GM12878 (cell line): ENCODE results near the gene CC2D1A. TPM values are rescaled to one million over a fixed set of nuclear protein-coding genes. Genes with fewer than 3 reads are reported as not detected.

Source experiments
- ATAC-seq: fragments of 200-7000 bp; cut with Tn5 transposase; 3 replicates; pipeline ENCODE4 v1.9.1; 2020; ENCODE audit warnings: mild to moderate bottlenecking, moderate library complexity
- BruUV-seq: library from RNA; stranded (reverse); fragments of 400-500 nt; replicated peaks from 2 replicates; lab custom pipeline; 2021; lab: Mats Ljungman, UMichigan
- CTCF ChIA-PET: fragments of 300-600 bp; sonication (Branson Sonifier 250); formaldehyde crosslinking; extraction: SDS; loops from one replicate; lab custom pipeline; 2021; ENCODE audit warnings: inconsistent platforms; lab: Yijun Ruan, JAX
- POLR2A ChIA-PET: fragments of 350-600 bp; formaldehyde crosslinking; extraction: SDS; loops from one replicate; lab custom pipeline; 2021; ENCODE audit warnings: inconsistent platforms; lab: Charles Lee
- RAD21 ChIA-PET: fragments of 300-600 bp; sonication (Branson Sonifier 250); formaldehyde crosslinking; loops from one replicate; lab custom pipeline; 2023; ENCODE audit warnings: antibody characterized with exemption; ENCODE audit not compliant: unreplicated experiment; lab: Charles Lee
- SMC1A ChIA-PET: fragments of 300-600 bp; sonication (Branson Sonifier 250); formaldehyde crosslinking; loops from one replicate; lab custom pipeline; 2023; ENCODE audit not compliant: unreplicated experiment, uncharacterized antibody; lab: Charles Lee
- DNase-seq: peaks from one replicate; pipeline ENCODE4 v3.0.0-alpha.2; 2011; ENCODE audit warnings: low read depth, low spot score
- FAIRE-seq: peaks from 3 replicates; lab custom pipeline; 2011; peaks lifted over from hg19 to GRCh38; lab: Jason Lieb, UNC
- H2AFZ ChIP-seq: 2 replicates; pipeline ENCODE4 v1.6.0; 2011; ENCODE audit warnings: low read depth, low read length, control low read depth; ENCODE audit not compliant: control insufficient read depth
- H3K27ac ChIP-seq: 2 replicates; pipeline ENCODE4 v1.5.1; 2011; ENCODE audit warnings: control low read depth; ENCODE audit not compliant: control insufficient read depth, insufficient read depth
- H3K27me3 ChIP-seq, 2 experiments: replicated peaks in 1 of 2; 2 replicates each; pipeline versions ENCODE4 v1.6.0 to v1.6.1; 2011; ENCODE audit warnings: low read length in 1 of 2; ENCODE audit not compliant: control insufficient read depth in 2 of 2, insufficient read depth in 2 of 2
- H3K36me3 ChIP-seq, 2 experiments: 2 replicates each; pipeline ENCODE4 v1.5.1; 2011; ENCODE audit warnings: low read length in 1 of 2; ENCODE audit not compliant: control insufficient read depth in 2 of 2, insufficient read depth in 2 of 2
- H3K4me1 ChIP-seq: 2 replicates; pipeline ENCODE4 v1.6.1; 2011; ENCODE audit warnings: mild to moderate bottlenecking, low read length, moderate library complexity, mixed read lengths; ENCODE audit not compliant: control insufficient read depth, insufficient read depth
- H3K4me2 ChIP-seq: 2 replicates; pipeline ENCODE4 v1.6.0; 2011; ENCODE audit warnings: control low read depth; ENCODE audit not compliant: control insufficient read depth, insufficient read depth
- H3K4me3 ChIP-seq: fragments of 200-600 bp; sonication (generic); 2 replicates; pipeline ENCODE4 v1.5.1; 2016
- H3K79me2 ChIP-seq: 2 replicates; pipeline ENCODE4 v1.6.0; 2011; ENCODE audit warnings: low read length; ENCODE audit not compliant: control insufficient read depth, insufficient read depth
- H3K9ac ChIP-seq: 2 replicates; pipeline ENCODE4 v1.8.0; 2011; ENCODE audit warnings: low read length, control low read depth, mixed read lengths; ENCODE audit not compliant: control insufficient read depth, insufficient read depth
- H3K9me3 ChIP-seq: replicated peaks from 3 replicates; pipeline ENCODE4 v1.5.1; 2011; ENCODE audit warnings: mild to moderate bottlenecking, low read length; ENCODE audit not compliant: control insufficient read depth, insufficient read depth
- H4K20me1 ChIP-seq: 2 replicates; pipeline ENCODE4 v1.6.0; 2011; ENCODE audit not compliant: control insufficient read depth, insufficient read depth
- BACH1 ChIP-seq: fragments of 450-650 bp; IDR thresholded peaks from 2 replicates; pipeline ENCODE4 v1.6.1; 2017; ENCODE audit warnings: mild to moderate bottlenecking, borderline replicate concordance
- CHD1 ChIP-seq: IDR thresholded peaks from 2 replicates; pipeline ENCODE4 v1.6.1; 2012; ENCODE audit warnings: low read depth, low read length, improper control_type of control experiment
- PAX8 ChIP-seq: fragments of 450-650 bp; IDR thresholded peaks from 2 replicates; pipeline ENCODE4 v1.6.1; 2017; ENCODE audit warnings: mild to moderate bottlenecking, moderate library complexity
- RCOR1 ChIP-seq: conservative IDR thresholded peaks from 2 replicates; pipeline ENCODE4 v1.6.1; 2012; ENCODE audit warnings: low read depth, low read length, improper control_type of control experiment
- SMAD5 ChIP-seq: IDR thresholded peaks from 2 replicates; pipeline ENCODE4 v1.6.1; 2016; ENCODE audit warnings: antibody characterized with exemption, low read depth
- SP1 ChIP-seq: IDR thresholded peaks from one replicate; pipeline ENCODE4 v1.6.1; 2011; ENCODE audit warnings: low read depth, low read length
- TCF7 ChIP-seq: IDR thresholded peaks from 2 replicates; pipeline ENCODE4 v1.6.1; 2014; ENCODE audit warnings: antibody characterized with exemption, borderline replicate concordance
- ZNF274 ChIP-seq: IDR thresholded peaks from one replicate; pipeline ENCODE4 v1.8.0; 2011; ENCODE audit not compliant: insufficient read length, insufficient read depth
- ZNF384 ChIP-seq: IDR thresholded peaks from 2 replicates; pipeline ENCODE4 v1.6.1; 2012; ENCODE audit warnings: low read depth, mild to moderate bottlenecking, low read length, improper control_type of control experiment, borderline replicate concordance
- ZNF622 ChIP-seq: fragments of 450-650 bp; IDR thresholded peaks from 2 replicates; pipeline ENCODE4 v1.6.1; 2017; ENCODE audit warnings: mild to moderate bottlenecking, inconsistent platforms
- WGBS: methylation state at CpG from one replicate; pipeline ENCODE4 v1.1.6; 2016; ENCODE audit warnings: low lambda C conversion rate; ENCODE audit not compliant: insufficient replicate concordance, insufficient coverage; ENCODE audit errors: missing lambda C conversion rate; 5-methylcytosine and 5-hydroxymethylcytosine counted together
- in situ Hi-C: fragments of 300-500 bp; cut with MboI; formaldehyde crosslinking; loops from 9 replicates; pipeline ENCODE4 v1.14.3; 2018; ENCODE audit warnings: mixed read lengths
- intact Hi-C: fragments of 100-400 bp; cut with micrococcal nuclease; formaldehyde crosslinking; loops from one replicate; pipeline ENCODE4 v1.14.2; 2022; ENCODE audit not compliant: unreplicated experiment
- polyA plus RNA-seq, 11 experiments: library from polyadenylated mRNA; depleted of rRNA in 4 of 11; unstranded in 6 of 11; stranded (reverse) in 5 of 11; fragments of >200 nt; fragmentation: Nextera tagmentation in 4 of 11; fragmentation: Illumina TruSeq in 1 of 11; extraction: Ambion mirVana in 4 of 11; extraction: Trizol in 1 of 11; gene quantifications; 1 replicate in 1 of 11; 2 replicates in 10 of 11; pipeline versions ENCODE4 v1.2.1 to v1.2.3, GENCODE V29; 2011 to 2016; ENCODE audit warnings: inconsistent platforms in 2 of 11, missing spikeins in 2 of 11, low read depth in 1 of 11
- total RNA-seq, 4 experiments: library from RNA; depleted of rRNA in 3 of 4; stranded (reverse); fragments of >200 nt in 3 of 4; fragmentation: Illumina TruSeq in 1 of 4; extraction: Trizol in 1 of 4; gene quantifications; 2 replicates each; pipeline versions ENCODE4 v1.2.1 to v1.2.3, GENCODE V29; 2013 to 2021
- TF ChIP-seq, protein P1 (sequence below): fragments of 450-650 bp; IDR thresholded peaks from 2 replicates; pipeline ENCODE4 v1.6.1; 2017; ENCODE audit warnings: antibody characterized with exemption, mild to moderate bottlenecking, moderate library complexity
- TF ChIP-seq, protein P2 (sequence below): fragments of 450-650 bp; IDR thresholded peaks from 2 replicates; pipeline ENCODE4 v1.6.1; 2018; ENCODE audit warnings: mild to moderate bottlenecking, low read depth, moderate library complexity; ENCODE audit not compliant: partially characterized antibody
- TF ChIP-seq, protein P3 (sequence below): IDR thresholded peaks from 2 replicates; pipeline ENCODE4 v1.6.1; 2012; ENCODE audit warnings: improper control_type of control experiment, low read depth, low read length; ENCODE audit not compliant: insufficient replicate concordance

The CC2D1A gene
- total and polyA plus RNA-seq, 10 of the 15 experiments (the other 5 are each of a cell fraction or from before 2014, with no cell fraction given), result 0.13 to 36.1 (median 16.1) TPM

DNA sequence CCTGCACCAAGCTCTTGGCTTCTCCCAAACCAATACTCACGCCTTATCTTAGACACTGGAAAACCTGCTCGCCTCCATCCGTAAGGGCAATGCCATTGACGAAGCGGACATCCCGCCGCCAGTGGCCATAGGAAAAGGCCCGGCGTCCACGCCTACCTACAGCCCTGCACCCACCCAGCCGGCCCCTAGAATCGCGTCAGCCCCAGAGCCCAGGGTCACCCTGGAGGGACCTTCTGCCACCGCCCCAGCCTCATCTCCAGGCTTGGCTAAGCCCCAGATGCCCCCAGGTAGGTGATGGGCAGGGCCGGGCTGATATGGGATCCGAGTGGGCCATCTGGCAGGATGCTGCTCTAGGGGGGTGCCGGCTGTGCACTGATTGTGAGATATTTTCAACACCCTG lies 7.4 kb downstream of the CC2D1A start:
- DNase-seq (no peak), FAIRE-seq (no peak), ATAC-seq (no peak)
- H3K36me3 ChIP-seq, result peaks cover 0 to 7% of the 10 kb centered on the region in 2 experiments; a peak in 3 of 4 replicates
- no peak overlapping the region for H3K9ac ChIP-seq
- no peaks in the 10 kb centered on the region for H3K79me2 ChIP-seq
- no peaks in the 10 kb centered on the region for H3K4me1 ChIP-seq
- no peak overlapping the region for H3K4me3 ChIP-seq
- ChIA-PET RAD21 (no interaction called here), POLR2A (no interaction called here), CTCF (no interaction called here), SMC1A (no interaction called here)
- WGBS, result 98% methylated on average over 16 of the region's 17 CpGs
- H3K27me3 ChIP-seq, result no peaks in the 10 kb centered on the region
- H2AFZ ChIP-seq, result no peak overlapping the region
- no peak overlapping the region for H3K4me2 ChIP-seq
- in situ Hi-C loops (no loop called here), intact Hi-C loops (no loop called here)
- H3K9me3 ChIP-seq, result no peaks in the 10 kb centered on the region
- BruUV-seq, result no TSS peak
- no peaks in the 10 kb centered on the region for H4K20me1 ChIP-seq
- no peak overlapping the region for H3K27ac ChIP-seq
- TF ChIP-seq PAX8, result no peak
- no peak for TF ChIP-seq SP1
- TF ChIP-seq, protein P1, sequence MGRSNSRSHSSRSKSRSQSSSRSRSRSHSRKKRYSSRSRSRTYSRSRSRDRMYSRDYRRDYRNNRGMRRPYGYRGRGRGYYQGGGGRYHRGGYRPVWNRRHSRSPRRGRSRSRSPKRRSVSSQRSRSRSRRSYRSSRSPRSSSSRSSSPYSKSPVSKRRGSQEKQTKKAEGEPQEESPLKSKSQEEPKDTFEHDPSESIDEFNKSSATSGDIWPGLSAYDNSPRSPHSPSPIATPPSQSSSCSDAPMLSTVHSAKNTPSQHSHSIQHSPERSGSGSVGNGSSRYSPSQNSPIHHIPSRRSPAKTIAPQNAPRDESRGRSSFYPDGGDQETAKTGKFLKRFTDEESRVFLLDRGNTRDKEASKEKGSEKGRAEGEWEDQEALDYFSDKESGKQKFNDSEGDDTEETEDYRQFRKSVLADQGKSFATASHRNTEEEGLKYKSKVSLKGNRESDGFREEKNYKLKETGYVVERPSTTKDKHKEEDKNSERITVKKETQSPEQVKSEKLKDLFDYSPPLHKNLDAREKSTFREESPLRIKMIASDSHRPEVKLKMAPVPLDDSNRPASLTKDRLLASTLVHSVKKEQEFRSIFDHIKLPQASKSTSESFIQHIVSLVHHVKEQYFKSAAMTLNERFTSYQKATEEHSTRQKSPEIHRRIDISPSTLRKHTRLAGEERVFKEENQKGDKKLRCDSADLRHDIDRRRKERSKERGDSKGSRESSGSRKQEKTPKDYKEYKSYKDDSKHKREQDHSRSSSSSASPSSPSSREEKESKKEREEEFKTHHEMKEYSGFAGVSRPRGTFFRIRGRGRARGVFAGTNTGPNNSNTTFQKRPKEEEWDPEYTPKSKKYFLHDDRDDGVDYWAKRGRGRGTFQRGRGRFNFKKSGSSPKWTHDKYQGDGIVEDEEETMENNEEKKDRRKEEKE, result no peak
- no peak for TF ChIP-seq CHD1
- no peak for TF ChIP-seq ZNF274
- no peak for TF ChIP-seq BACH1
- no peak for TF ChIP-seq ZNF384
- TF ChIP-seq, protein P2, sequence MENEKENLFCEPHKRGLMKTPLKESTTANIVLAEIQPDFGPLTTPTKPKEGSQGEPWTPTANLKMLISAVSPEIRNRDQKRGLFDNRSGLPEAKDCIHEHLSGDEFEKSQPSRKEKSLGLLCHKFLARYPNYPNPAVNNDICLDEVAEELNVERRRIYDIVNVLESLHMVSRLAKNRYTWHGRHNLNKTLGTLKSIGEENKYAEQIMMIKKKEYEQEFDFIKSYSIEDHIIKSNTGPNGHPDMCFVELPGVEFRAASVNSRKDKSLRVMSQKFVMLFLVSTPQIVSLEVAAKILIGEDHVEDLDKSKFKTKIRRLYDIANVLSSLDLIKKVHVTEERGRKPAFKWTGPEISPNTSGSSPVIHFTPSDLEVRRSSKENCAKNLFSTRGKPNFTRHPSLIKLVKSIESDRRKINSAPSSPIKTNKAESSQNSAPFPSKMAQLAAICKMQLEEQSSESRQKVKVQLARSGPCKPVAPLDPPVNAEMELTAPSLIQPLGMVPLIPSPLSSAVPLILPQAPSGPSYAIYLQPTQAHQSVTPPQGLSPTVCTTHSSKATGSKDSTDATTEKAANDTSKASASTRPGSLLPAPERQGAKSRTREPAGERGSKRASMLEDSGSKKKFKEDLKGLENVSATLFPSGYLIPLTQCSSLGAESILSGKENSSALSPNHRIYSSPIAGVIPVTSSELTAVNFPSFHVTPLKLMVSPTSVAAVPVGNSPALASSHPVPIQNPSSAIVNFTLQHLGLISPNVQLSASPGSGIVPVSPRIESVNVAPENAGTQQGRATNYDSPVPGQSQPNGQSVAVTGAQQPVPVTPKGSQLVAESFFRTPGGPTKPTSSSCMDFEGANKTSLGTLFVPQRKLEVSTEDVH, result no peak
- no peak for TF ChIP-seq SMAD5
- TF ChIP-seq ZNF622, result no peak
- TF ChIP-seq TCF7, result no peak
- TF ChIP-seq, protein P3, sequence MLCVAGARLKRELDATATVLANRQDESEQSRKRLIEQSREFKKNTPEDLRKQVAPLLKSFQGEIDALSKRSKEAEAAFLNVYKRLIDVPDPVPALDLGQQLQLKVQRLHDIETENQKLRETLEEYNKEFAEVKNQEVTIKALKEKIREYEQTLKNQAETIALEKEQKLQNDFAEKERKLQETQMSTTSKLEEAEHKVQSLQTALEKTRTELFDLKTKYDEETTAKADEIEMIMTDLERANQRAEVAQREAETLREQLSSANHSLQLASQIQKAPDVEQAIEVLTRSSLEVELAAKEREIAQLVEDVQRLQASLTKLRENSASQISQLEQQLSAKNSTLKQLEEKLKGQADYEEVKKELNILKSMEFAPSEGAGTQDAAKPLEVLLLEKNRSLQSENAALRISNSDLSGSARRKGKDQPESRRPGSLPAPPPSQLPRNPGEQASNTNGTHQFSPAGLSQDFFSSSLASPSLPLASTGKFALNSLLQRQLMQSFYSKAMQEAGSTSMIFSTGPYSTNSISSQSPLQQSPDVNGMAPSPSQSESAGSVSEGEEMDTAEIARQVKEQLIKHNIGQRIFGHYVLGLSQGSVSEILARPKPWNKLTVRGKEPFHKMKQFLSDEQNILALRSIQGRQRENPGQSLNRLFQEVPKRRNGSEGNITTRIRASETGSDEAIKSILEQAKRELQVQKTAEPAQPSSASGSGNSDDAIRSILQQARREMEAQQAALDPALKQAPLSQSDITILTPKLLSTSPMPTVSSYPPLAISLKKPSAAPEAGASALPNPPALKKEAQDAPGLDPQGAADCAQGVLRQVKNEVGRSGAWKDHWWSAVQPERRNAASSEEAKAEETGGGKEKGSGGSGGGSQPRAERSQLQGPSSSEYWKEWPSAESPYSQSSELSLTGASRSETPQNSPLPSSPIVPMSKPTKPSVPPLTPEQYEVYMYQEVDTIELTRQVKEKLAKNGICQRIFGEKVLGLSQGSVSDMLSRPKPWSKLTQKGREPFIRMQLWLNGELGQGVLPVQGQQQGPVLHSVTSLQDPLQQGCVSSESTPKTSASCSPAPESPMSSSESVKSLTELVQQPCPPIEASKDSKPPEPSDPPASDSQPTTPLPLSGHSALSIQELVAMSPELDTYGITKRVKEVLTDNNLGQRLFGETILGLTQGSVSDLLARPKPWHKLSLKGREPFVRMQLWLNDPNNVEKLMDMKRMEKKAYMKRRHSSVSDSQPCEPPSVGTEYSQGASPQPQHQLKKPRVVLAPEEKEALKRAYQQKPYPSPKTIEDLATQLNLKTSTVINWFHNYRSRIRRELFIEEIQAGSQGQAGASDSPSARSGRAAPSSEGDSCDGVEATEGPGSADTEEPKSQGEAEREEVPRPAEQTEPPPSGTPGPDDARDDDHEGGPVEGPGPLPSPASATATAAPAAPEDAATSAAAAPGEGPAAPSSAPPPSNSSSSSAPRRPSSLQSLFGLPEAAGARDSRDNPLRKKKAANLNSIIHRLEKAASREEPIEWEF, result no peak
- no peak for TF ChIP-seq RCOR1
